NCI-H1436 treated with DMSO at 0.1 percent for 48 hours (cell line): ENCODE data around the gene ELF5.

ENCODE experiments used
- DNase-seq: peaks from one replicate; lab custom pipeline; 2025; lab: John Stamatoyannopoulos, UW

The ELF5 gene

GRCh38 chr11:34513682-34514449, at the start of gene ELF5:
TSS of gene ELF5 (minus strand) at chr11:34513794. CDS start at chr11:34505749, 8,045 bp downstream.
- DNase-seq, result no peak

- no peak for DNase-seq
These were observed 49.4 kb upstream of the ELF5 start for GRCh38 chr11:34562976-34563375.

- no peak for DNase-seq
These were observed 46.9 kb upstream of the ELF5 start for GRCh38 chr11:34560511-34560910.

GRCh38 chr11:34558673-34559072, 45.1 kb upstream of the ELF5 start:
- no peak for DNase-seq

GRCh38 chr11:34558211-34558610, 44.6 kb upstream of the ELF5 start:
- DNase-seq, result no peak

- no peak for DNase-seq
These were observed 38.7 kb upstream of the ELF5 start for GRCh38 chr11:34552270-34552669.

- DNase-seq, result no peak
These were observed 35.7 kb upstream of the ELF5 start for GRCh38 chr11:34549271-34549670.

- DNase-seq, result no peak
These were observed 34.7 kb upstream of the ELF5 start for GRCh38 chr11:34548278-34548677.

GRCh38 chr11:34546511-34547209, 33.1 kb upstream of the ELF5 start:
- no peak for DNase-seq

- DNase-seq, result no peak
These were observed 28.5 kb upstream of the ELF5 start for GRCh38 chr11:34542089-34542488.

- DNase-seq, result no peak
These were observed 27.3 kb upstream of the ELF5 start for GRCh38 chr11:34540870-34541269.

- no peak for DNase-seq
These were observed 24.0 kb upstream of the ELF5 start for GRCh38 chr11:34537636-34538035.

GRCh38 chr11:34536056-34536455, 22.5 kb upstream of the ELF5 start:
- no peak for DNase-seq

GRCh38 chr11:34534826-34535225, 21.2 kb upstream of the ELF5 start:
- no peak for DNase-seq

GRCh38 chr11:34531663-34532062, 18.1 kb upstream of the ELF5 start:
- DNase-seq, result no peak

GRCh38 chr11:34530545-34531234, 17.1 kb upstream of the ELF5 start:
- no peak for DNase-seq

- DNase-seq, result no peak
These were observed 16.0 kb upstream of the ELF5 start for GRCh38 chr11:34529643-34530042.

GRCh38 chr11:34528072-34528471, 14.5 kb upstream of the ELF5 start:
- no peak for DNase-seq

GRCh38 chr11:34525888-34526657, 12.5 kb upstream of the ELF5 start:
- DNase-seq, result no peak

GRCh38 chr11:34525098-34525497, 11.5 kb upstream of the ELF5 start:
- DNase-seq, result no peak

GRCh38 chr11:34524696-34525095, 11.1 kb upstream of the ELF5 start:
- DNase-seq, result no peak

- DNase-seq, result no peak
These were observed 9.5 kb upstream of the ELF5 start for GRCh38 chr11:34523053-34523452.
